Lower leg skin (tissue), 4 donors: ENCODE measurements around the gene ARHGAP28. TPM values are rescaled to one million over a fixed set of nuclear protein-coding genes. Genes with fewer than 3 reads are reported as not detected.

Experiments
- DNase-seq, 2 donors: peaks; one replicate each; pipeline ENCODE4 v3.0.0-alpha.2; 2019; ENCODE audit warnings: low spot score in 2 of 2
- H3K4me3 ChIP-seq: fragments of 200-600 bp; sonication (generic); 2 replicates; pipeline ENCODE4 v1.5.1; 2017; ENCODE audit warnings: mild to moderate bottlenecking, low read depth; ENCODE audit not compliant: poor library complexity, severe bottlenecking
- POLR2A ChIP-seq, 2 donors: fragments of 450-650 bp; IDR thresholded peaks; one replicate each; pipeline ENCODE4 v1.6.1; 2016 to 2017; ENCODE audit warnings: antibody characterized with exemption in 2 of 2, mild to moderate bottlenecking in 1 of 2, moderate library complexity in 1 of 2
- WGBS, 2 donors: methylation state at CpG; one replicate each; pipeline ENCODE4 v1.1.5; 2018; 5-methylcytosine and 5-hydroxymethylcytosine counted together
- intact Hi-C: fragments of 100-400 bp; cut with DNase I; formaldehyde crosslinking; loops from one replicate; pipeline ENCODE4 v1.15.0; 2023; ENCODE audit warnings: low total_unique reads
- total RNA-seq, 4 donors: library from RNA; depleted of rRNA; stranded (reverse); fragments of >200 nt; gene quantifications; one replicate each; pipeline ENCODE4 v1.1.0, GENCODE V29; 2016
- TF ChIP-seq, protein P1 (sequence below), 3 donors: fragments of 450-650 bp; IDR thresholded peaks; one replicate each; pipeline ENCODE4 v1.5.1; 2016; ENCODE audit warnings: antibody characterized with exemption in 3 of 3, mild to moderate bottlenecking in 3 of 3, moderate library complexity in 2 of 3

The ARHGAP28 gene
- total RNA-seq, 4 donors from 2014 or later: 1.4 to 5.9 (median 2.8) TPM

DNA sequence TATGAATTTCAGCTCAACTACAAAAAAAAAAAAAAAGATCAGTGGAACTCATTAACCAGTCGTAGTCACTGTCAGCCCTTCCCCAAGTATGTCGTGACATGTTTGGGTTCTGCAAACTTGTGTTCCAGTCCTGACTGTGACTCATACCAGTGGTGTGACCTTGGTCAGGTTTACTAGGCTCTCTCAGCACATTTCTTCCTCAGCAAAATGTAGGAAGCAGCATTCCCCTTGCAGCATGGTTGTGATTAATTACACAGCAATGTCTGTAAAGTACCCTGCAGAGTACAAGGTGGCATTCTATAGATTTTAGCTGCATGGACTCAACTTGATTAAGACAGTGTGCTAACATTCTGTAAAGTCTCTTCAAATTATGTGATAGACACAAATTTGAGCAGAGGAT, 231.1 kb downstream of the ARHGAP28 start:
- TF ChIP-seq POLR2A (IDR thresholded peaks at IDR 0.05): no peak
- TF ChIP-seq, protein P1, sequence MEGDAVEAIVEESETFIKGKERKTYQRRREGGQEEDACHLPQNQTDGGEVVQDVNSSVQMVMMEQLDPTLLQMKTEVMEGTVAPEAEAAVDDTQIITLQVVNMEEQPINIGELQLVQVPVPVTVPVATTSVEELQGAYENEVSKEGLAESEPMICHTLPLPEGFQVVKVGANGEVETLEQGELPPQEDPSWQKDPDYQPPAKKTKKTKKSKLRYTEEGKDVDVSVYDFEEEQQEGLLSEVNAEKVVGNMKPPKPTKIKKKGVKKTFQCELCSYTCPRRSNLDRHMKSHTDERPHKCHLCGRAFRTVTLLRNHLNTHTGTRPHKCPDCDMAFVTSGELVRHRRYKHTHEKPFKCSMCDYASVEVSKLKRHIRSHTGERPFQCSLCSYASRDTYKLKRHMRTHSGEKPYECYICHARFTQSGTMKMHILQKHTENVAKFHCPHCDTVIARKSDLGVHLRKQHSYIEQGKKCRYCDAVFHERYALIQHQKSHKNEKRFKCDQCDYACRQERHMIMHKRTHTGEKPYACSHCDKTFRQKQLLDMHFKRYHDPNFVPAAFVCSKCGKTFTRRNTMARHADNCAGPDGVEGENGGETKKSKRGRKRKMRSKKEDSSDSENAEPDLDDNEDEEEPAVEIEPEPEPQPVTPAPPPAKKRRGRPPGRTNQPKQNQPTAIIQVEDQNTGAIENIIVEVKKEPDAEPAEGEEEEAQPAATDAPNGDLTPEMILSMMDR (IDR thresholded peaks at IDR 0.05): no peak
- WGBS, 2 donors: 67 to 79% methylated on average over 2 of the region's 2 CpGs
- no peak for DNase-seq
- no peak overlapping the region for H3K4me3 ChIP-seq
- intact Hi-C loops: no loop called here

DNA sequence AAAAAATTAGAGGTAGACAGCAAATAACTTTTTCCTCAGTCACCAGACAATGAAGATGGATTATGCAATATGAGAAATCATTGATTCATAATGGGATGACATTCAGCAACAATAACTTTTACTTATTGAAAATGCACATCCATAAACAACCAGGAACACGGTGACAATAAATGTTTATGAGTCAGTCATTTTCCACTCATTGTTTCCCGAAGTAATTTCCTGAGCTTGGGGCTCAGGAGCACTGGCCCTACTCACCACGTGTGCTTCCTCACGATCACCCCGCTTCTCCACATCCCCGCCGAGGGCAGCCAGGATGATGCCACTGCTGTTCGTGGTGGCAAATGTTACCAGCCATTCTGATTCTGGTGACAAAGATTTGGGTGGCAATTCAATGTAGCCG, 231.8 kb downstream of the ARHGAP28 start:
- no peak for TF ChIP-seq POLR2A (IDR thresholded peaks at IDR 0.05)
- TF ChIP-seq, protein P1 (IDR thresholded peaks at IDR 0.05): no peak
- DNase-seq: no peak
- intact Hi-C loops: no loop called here
- WGBS, 2 donors: 80 to 85% methylated on average over 9 of the region's 9 CpGs
- H3K4me3 ChIP-seq: no peak overlapping the region

DNA sequence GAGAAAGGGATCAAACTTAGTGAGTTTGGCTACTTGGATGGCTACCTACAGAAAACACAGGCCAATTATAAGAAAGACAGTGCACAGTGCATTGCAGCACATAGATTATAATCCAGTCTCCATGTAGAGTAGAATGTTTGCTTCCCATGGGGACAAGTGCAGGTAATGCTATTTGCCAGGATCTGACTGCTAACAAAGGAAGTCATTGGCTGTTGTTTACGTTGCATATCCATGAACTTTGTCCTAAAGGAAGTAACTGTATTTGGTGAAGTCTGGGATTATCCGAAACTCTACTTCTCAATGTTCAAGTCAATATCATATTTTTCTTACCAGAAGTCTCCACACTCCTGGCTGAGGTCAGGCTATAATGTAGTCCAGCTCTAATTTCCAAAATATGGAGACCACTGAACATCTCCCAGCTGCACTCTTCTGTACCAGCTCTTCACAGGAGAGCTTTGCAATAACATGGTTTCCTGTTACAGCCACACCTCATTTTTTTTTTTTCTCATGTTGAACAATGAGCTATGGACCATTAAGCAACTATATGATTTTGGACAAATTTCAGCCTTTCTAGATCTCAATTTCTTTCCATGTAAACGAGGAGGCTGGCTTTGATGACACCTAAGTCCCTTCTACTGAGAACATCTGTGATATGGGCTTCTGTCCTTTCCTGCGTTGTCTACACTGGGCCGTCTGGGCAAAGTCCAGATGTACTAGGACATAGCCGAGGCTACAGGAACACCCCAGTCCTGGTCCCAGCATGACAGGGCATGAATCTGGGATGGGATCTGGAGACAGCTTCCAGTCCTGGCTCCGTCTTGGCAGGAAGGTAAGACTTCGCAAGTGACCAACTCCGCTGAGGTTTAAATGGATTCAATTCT, 233.3 kb downstream of the ARHGAP28 start:
- no peak for DNase-seq
- TF ChIP-seq, protein P1 (IDR thresholded peaks at IDR 0.05): no peak
- TF ChIP-seq POLR2A (IDR thresholded peaks at IDR 0.05): no peak
- WGBS, 2 donors: 87 to 91% methylated on average over 9 of the region's 9 CpGs
- H3K4me3 ChIP-seq: no peak overlapping the region
- intact Hi-C loops: no loop called here

DNA sequence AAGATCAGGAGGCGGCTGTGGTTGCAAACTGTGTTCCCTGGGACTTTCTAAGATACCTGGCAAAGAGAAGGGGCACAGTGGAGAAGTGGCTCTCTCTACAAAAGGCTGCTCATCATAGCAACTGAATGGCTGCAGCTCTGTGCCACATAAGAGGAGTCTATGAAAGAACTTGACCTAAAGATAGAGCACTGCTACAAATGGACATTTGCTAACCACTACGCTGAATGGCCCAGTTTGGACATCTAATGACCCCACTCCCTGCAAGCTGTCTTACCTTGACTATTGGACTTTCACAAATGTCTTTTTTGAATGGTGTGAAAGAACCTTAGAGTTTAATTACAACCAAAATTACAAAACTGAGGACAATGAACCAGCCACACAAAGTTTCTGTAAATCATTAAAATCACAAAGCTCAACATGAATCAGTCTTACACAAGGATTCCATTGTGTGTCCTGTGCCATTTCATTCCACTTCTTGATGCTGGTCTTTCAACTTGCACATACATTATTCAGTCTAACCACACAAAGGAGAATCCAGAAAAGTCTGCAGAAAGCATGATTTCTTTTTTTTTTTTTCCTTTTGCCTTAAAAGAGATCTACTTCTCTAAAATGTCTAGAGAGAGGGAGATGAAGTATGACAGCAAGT, 234.1 kb downstream of the ARHGAP28 start:
- 90 to 95% methylated on average over 2 of the region's 2 CpGs for WGBS, 2 donors
- no peak for DNase-seq
- TF ChIP-seq POLR2A (IDR thresholded peaks at IDR 0.05): no peak
- TF ChIP-seq, protein P1 (IDR thresholded peaks at IDR 0.05): no peak
- no peak overlapping the region for H3K4me3 ChIP-seq
- intact Hi-C loops: no loop called here
